ENCODE measurements around the gene TSBP1.

GRCh38 chr6:32317541-32317940 lies 54.2 kb downstream of the TSBP1 start:
- TF ChIP-seq CTCF (IDR thresholded peaks at IDR 0.05; ENCODE audit: poor library complexity) (no peak), EZH2 (IDR thresholded peaks at IDR 0.05; ENCODE audit: borderline replicate concordance) (no peak)
